HL-60/S4 treated with phorbol 12-myristate 13-acetate at 8.2 ng/mL for 4 days and 3 days (cell line): ENCODE measurements around the gene CENPL.
"Not testable (repeated sequence)": the region's sequence is repeated elsewhere in the genome, so short reads cannot be mapped to it uniquely, and the experiment has no call there.

Experiments used
- in situ Hi-C: fragments of 300-500 bp; cut with MboI; formaldehyde crosslinking; loops from 2 replicates; pipeline ENCODE4 v1.15.0; 2022; ENCODE audit warnings: low sequenced_read_pairs

Gene CENPL, protein sequence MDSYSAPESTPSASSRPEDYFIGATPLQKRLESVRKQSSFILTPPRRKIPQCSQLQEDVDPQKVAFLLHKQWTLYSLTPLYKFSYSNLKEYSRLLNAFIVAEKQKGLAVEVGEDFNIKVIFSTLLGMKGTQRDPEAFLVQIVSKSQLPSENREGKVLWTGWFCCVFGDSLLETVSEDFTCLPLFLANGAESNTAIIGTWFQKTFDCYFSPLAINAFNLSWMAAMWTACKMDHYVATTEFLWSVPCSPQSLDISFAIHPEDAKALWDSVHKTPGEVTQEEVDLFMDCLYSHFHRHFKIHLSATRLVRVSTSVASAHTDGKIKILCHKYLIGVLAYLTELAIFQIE

GRCh38 chr1:173824315-173825081, at the start of gene CENPL, which contains the start of gene DARS2:
TSS of gene CENPL (minus strand) at chr1:173824883. CDS start at chr1:173811299, 13,584 bp downstream.
TSS of gene DARS2 (plus strand) at chr1:173824673. CDS start at chr1:173825230, 557 bp downstream.
- in situ Hi-C loops, result loop anchor here (25.0 kb wide), 1 partner anchor 387 kb away; no protein-coding TSS in a partner anchor

GRCh38 chr1:173871500-173871899, 46.8 kb upstream of the CENPL start:
- in situ Hi-C loops, result no loop called here

DNA sequence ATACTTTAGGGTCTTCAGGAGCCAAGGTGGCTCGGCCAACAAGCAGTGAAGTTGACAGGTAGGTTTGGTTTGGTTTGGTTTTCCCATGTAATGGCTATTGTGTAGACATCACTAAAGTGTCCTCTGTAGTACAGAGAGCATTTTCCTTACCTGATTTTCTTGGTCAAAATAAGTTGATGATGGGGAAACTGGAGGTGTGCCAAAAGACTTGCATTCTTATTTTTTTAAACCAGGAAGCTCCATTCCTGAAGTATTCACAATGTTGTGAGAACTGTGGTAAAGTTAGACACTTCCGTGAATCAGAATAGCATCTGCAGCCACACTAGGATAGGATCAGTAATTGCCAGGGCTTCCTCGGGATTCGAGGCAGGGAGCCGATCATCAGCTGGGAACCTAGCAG, 46.4 kb upstream of the CENPL start:
- in situ Hi-C loops, result no loop called here

GRCh38 chr1:173870252-173871075, 45.8 kb upstream of the CENPL start:
- in situ Hi-C loops, result no loop called here

DNA sequence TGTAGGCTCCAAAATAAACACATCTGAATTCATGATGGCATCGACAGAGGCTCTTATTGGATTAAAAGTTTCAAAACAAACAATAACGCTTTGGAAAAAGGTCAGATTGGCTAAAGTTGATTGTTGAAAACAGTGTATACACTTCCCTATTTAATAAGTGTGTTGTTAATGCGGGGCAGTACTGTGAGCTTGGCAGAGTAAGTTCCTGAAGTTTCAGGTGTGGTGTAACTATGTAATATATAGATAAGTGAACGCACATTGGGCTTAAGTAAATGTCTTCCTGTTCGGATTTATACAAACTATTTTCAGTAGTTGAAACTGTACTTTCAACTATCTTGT, 44.3 kb upstream of the CENPL start:
- in situ Hi-C loops, result no loop called here

DNA sequence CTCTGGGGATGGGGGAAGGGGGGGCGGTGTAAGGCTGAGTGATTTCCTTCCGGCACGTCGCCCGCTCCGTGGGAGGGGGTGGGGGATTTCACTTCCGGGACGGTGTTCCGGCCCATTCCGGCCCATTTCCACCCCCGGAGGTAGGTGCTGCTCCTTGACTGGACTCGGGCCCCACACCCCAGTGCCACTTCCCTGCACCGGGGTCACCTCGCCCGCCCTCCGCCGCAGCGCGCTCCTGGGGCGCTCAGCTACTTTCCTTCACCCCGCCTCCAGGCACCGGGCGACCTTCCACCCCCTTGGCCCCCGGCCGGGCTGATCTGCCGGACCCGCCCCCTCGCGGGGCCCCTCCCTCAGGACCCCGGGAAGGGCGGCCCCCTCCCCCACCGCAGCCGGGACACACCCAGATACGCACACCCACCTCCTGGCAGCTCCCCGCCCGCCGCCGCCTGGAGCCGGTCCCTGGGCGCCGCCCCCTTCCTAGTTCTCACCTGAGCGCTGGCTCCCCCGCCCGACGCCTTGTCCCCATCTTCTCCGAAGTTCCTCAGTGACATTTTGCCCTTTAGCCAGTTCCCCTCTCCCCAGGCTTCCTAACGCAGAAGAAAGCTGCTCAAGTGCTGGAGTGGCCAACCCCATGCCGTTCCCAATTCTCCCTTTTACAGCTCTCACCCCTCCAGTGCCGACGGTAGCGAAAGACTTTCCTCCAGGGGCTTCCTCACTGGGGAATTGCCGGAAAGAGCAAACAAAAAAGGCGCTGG, 43.8 kb upstream of the CENPL start, which contains the start of gene ZBTB37:
TSS of gene ZBTB37 (plus strand) at position 115 of the 755 bp plus-strand sequence. CDS start 1,846 bp downstream, outside the sequence.
- in situ Hi-C loops, result no loop called here

DNA sequence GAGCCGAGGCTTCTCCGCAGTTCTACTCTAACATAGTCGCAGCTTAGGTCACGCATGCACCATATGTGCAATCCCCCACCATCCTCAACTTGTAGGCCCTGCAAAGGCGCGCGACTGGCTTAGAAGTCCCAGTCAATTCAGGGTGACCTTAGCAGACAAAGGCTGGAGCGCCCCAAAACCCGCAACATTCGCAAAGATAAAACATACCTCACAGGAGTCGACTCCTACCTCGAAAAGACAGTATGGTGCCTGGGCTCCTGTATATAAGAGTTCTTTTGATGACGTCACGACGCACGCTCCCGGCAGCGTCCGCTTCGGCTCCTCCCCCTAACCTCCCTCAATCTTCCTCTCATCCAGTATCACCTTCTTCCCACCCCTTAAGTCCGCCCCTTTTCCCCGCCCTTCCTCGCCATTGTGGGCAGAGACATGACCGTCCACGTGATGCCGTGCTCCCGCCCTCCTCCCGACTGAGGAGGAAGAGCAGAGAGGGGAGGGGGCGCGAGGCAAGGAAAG, 43.1 kb upstream of the CENPL start, which contains the start of gene GAS5:
TSS of gene GAS5 (minus strand) at position 237 of the 513 bp plus-strand sequence.
- in situ Hi-C loops, result no loop called here

DNA sequence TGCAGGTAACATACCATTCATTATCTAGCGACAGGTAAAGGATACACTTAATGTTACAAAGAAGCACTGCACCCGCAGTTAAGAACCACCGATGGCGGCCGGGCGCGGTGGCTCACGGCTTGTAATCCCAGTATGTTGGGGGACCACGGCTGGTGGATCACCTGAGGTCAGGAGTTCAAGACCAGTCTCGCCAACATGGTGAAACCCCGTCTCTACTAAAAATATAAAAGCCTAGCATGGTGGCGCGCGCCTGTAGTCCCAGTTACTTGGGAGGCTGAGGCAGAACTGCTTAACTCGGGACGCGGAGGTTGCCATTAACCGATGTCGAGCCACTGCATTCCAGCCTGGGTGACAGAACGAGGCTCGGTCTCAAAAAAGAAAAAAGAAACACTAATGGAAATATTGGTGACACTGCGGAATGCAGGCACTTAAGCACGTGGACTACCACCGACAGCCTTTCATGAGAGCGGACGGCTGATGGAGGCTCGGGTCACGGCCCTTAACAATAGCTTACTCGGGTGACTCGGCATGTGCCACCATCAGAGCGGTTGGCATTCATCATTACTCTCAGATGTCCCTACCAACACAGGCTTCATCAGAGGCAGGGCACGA, 42.6 kb upstream of the CENPL start:
- in situ Hi-C loops, result no loop called here

DNA sequence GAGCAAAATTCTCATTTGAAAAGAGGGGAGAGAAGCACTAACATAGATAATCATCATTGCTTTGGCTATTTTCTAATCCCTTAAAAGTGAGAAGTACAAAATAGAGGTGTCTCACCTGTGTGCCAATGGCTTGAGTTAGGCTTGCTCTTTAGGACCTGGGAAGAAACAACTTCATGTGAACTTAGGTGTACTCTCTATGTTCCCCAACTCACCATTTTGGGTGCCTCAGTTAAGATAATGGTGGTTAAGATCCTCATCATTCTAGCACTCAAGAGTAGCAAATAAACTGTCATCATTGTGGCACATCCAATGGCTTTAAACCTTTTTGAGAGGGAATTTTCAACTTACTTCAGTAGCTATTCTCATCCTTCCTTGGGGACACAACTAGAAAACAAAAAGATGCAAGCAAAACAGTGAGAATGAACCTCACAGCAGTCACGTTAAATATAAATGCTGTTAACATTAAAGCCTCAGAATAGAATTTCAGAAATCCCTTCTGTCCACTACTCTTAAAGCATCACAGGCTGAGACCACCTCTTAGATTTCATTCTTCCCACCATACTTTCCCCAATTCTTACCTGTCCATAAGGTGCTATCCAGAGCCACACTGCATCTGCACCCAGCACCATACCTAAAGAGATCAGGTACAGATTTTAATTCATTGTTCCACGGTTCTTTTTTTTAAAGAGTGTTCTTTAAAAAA, 41.9 kb upstream of the CENPL start:
- in situ Hi-C loops, result no loop called here

DNA sequence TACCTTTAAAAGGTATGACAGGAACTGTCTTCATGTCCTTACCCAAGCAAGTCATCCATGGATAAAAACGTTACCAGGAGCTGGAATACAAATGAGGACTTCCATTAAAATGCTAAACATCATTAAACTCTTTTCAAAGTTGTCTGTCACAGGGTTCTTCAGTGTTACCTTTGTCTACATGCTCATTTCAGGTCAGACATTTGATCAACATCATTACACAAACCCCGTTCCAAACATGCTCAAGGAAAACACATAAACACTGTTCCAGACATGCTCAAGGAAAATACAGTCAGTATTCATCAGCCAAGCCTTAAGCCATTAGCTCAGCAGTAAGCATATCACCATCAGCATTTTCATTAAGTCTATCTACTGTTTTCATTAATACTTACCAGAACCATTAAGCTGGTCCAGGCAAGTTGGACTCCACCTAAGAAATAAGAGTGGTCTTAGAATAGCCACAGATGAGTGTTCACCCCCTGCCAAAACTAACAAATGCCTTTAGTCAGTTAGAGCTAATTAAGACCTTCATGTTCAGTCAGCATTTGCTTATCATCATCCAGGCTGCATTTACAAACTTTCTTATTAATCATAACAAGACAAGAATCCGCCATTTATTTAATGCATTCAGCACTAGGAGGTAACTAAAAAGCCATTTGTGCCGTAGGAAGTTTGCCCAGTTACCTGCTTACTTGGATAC, 40.9 kb upstream of the CENPL start:
- in situ Hi-C loops, result no loop called here

DNA sequence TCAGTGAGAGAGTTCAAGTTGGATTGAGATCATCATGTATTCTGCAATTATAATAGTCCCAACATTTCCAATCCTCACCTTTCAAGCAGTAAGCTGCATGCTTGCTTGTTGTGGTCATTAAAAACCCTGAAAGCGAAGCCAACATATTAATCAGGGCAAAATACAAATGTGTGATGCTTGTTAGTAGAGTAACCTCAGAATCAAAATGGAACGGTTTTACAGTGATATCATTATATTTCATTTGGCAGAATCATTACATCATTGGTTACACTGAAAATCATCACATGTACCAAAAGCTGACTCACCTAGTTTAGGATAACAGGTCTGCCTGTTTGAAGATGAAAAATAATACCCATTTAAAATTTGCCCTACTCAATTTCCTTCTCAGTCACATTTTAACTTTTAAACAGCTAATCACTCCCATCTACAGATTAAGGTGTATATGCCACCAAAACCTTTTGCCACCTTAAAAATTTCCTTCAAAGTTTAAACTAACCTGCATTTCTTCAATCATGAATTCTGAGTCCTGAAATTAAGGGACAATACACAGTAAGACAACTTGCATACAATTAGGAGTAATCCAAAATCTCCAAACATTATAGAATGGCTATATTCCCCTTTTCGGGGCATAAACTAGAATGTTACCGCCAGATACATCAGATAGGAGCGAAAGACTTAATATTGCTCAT, 39.6 kb upstream of the CENPL start:
- in situ Hi-C loops, result no loop called here

DNA sequence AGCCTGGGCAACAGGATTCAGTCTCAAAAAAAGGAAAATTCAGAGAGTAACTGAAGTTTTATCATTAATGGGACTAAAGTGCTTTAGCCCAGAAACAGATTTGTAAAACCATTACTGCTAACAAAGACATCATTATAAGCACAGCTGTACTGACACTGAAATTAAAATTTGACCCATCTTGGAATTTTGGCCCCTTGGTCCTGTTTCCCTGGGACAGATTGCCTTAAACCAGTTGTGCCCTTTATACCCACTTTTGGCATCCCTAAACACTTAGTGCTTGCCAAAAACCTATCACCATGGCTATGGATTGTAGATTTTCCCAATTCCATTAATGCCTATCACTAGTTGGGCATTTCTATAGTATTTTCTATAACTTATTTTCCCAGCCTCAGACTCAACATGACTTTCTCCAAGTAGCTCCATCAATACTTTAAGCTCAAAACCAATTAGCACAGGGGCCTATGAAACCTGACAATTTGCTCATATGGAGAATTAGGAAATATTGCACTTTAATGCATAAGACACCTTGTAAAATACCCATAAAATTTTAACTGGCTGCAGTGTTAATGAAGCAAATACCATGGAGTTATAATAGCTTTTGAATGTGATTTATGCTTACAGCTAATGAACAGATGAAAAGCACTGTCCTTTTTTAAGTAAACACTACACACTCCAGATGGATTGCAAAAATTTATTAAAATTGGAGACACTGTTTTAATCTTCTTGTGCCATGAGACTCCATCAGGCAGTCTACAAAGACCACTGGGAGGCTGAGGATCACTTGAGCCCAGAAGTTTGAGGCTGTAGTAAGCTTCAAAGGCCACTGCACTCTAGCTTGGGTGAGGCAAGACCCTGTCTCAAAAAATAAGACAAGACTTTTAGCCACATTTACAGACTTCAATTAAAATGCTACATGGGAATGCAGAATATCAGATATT, 38.8 kb upstream of the CENPL start:
- in situ Hi-C loops, result no loop called here

- in situ Hi-C loops, result no loop called here
Measured at GRCh38 chr1:173862769-173863223, 38.1 kb upstream of the CENPL start.

DNA sequence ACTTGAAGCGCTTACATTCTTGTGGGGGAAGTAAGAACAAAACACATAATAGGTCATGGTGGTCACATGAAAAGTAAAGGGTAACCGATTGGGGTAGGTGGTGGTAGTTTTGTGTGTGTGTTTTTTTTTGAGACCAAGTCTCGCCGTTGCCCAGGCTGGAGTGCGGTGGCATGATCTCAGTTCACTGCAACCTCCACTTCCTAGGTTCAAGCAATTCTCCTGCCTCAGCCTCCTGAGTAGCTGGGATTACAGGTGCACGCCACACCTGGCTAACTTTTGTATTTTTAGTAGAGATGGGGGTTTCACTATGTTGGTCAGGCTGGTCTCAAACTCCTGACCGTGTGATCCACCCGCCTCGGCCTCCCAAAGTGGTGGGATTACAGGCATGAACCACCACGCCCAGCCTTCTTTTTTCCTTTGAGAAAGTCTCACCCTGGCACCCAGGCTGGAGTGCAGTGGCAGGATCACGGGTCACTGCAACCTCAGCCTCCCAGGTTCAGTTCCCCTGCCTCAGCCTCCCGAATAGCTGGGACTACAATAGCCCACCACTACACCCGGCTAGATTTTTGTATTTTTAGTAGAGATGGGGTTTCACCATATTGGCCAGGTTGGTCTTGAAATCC, 37.6 kb upstream of the CENPL start:
- in situ Hi-C loops, result not testable (repeated sequence)

GRCh38 chr1:173861731-173862145, 37.1 kb upstream of the CENPL start:
- in situ Hi-C loops, result no loop called here

DNA sequence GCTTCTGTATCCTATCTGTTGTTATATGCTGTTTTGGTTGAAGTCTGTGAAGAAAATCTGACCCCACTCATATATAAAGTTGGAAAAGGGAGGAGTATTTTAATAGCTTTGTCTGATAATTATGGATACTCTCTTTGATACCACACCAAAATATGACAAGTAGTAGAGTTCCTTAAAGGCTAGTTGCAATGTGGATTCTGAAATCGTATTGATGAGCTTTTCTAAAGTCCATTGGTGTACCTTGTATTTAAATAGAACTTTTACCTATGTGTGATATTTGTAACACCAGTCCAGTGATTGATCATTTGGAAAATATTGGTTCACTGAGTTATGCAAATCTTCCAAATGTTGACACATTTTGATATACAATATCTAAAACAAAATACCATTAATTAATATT, 35.4 kb upstream of the CENPL start:
- in situ Hi-C loops, result no loop called here
